GM08714 (cell line): Measurements from ENCODE around the gene CSH1.
"Not testable (repeated sequence)": the region's sequence is repeated elsewhere in the genome, so short reads cannot be mapped to it uniquely, and the experiment has no call there.

Experiments
- H3K4me3 ChIP-seq: fragments of 200-500 bp; sonication (Bioruptor generic); 2 replicates; pipeline ENCODE4 v1.5.1; 2014; ENCODE audit warnings: mild to moderate bottlenecking, low read length, inconsistent platforms
- ZNF274 ChIP-seq: IDR thresholded peaks from 2 replicates; pipeline ENCODE4 v1.6.1; 2012; ENCODE audit warnings: mild to moderate bottlenecking, low read depth, low read length

The CSH1 gene

GRCh38 chr17:63896524-63897354 is at the start of gene CSH1:
CSH1 (minus strand) TSS chr17:63896574; CDS start chr17:63896511, 63 bp downstream.
- not testable (repeated sequence) for H3K4me3 ChIP-seq

GRCh38 chr17:63945784-63946439 is 49.5 kb upstream of the CSH1 start:
- no peak for TF ChIP-seq ZNF274
- H3K4me3 ChIP-seq, result no peak overlapping the region; the same call in 1 of the 2 replicates

- no peak overlapping the region for H3K4me3 ChIP-seq
- TF ChIP-seq ZNF274, result no peak
Measured at GRCh38 chr17:63944736-63945499, 48.5 kb upstream of the CSH1 start.

GRCh38 chr17:63943745-63944144 is 47.4 kb upstream of the CSH1 start:
- no peak for TF ChIP-seq ZNF274

GRCh38 chr17:63942309-63942985 is 46.1 kb upstream of the CSH1 start:
- no peak overlapping the region for H3K4me3 ChIP-seq
- TF ChIP-seq ZNF274, result no peak

More at GRCh38 chr17:63943745-63944144, 47.4 kb upstream of the CSH1 start:
- H3K4me3 ChIP-seq, result no peak overlapping the region

- no peak for TF ChIP-seq ZNF274
- H3K4me3 ChIP-seq, result no peak overlapping the region
Measured at GRCh38 chr17:63941751-63942150, 45.4 kb upstream of the CSH1 start.

GRCh38 chr17:63941162-63941561 is 44.8 kb upstream of the CSH1 start:
- no peak for TF ChIP-seq ZNF274
- H3K4me3 ChIP-seq, result no peak overlapping the region

GRCh38 chr17:63940584-63940983 is 44.2 kb upstream of the CSH1 start:
- no peak for TF ChIP-seq ZNF274
- H3K4me3 ChIP-seq, result no peak overlapping the region

GRCh38 chr17:63939884-63940283 is 43.5 kb upstream of the CSH1 start:
- H3K4me3 ChIP-seq, result no peak overlapping the region
- TF ChIP-seq ZNF274, result no peak

- no peak overlapping the region for H3K4me3 ChIP-seq
- no peak for TF ChIP-seq ZNF274
Measured at GRCh38 chr17:63939401-63939800, 43.0 kb upstream of the CSH1 start.

GRCh38 chr17:63937920-63938319 is 41.5 kb upstream of the CSH1 start:
- no peak for TF ChIP-seq ZNF274
- H3K4me3 ChIP-seq, result no peak overlapping the region

GRCh38 chr17:63937319-63937718 is 40.9 kb upstream of the CSH1 start:
- H3K4me3 ChIP-seq, result no peak overlapping the region

GRCh38 chr17:63934183-63935112 is 38.1 kb upstream of the CSH1 start:
- no peak for TF ChIP-seq ZNF274

More at GRCh38 chr17:63937319-63937718, 40.9 kb upstream of the CSH1 start:
- no peak for TF ChIP-seq ZNF274

GRCh38 chr17:63933598-63933997 is 37.2 kb upstream of the CSH1 start:
- no peak overlapping the region for H3K4me3 ChIP-seq
- no peak for TF ChIP-seq ZNF274

More at GRCh38 chr17:63934183-63935112, 38.1 kb upstream of the CSH1 start:
- H3K4me3 ChIP-seq, result no peak overlapping the region
